H1 (cell line): ENCODE measurements around the gene MPPED1. TPM values are rescaled to one million over a fixed set of nuclear protein-coding genes. Genes with fewer than 3 reads are reported as not detected.

ENCODE experiments used
- CTCF ChIA-PET: fragments of 300-600 bp; sonication (Branson Sonifier 250); formaldehyde crosslinking; loops from one replicate; lab custom pipeline; 2021; ENCODE audit not compliant: partially characterized antibody; lab: Charles Lee
- POLR2A ChIA-PET: fragments of 300-600 bp; sonication (Branson Sonifier 250); formaldehyde crosslinking; loops from one replicate; lab custom pipeline; 2021; ENCODE audit warnings: inconsistent platforms; ENCODE audit not compliant: partially characterized antibody; lab: Charles Lee
- DNase-seq, 2 experiments: peaks; one replicate each; pipeline versions ENCODE4 v3.0.0 to v3.0.0-alpha.2; 2010 to 2022; ENCODE audit warnings: low spot score in 2 of 2, low read depth in 1 of 2, mixed read lengths in 1 of 2
- FAIRE-seq: peaks from 2 replicates; lab custom pipeline; 2011; peaks lifted over from hg19 to GRCh38; lab: Jason Lieb, UNC
- H2AFZ ChIP-seq: 2 replicates; pipeline ENCODE4 v1.8.1; 2012; ENCODE audit warnings: low read length, inconsistent platforms
- H2AK5ac ChIP-seq: 2 replicates; pipeline ENCODE4 v1.6.1; 2013; ENCODE audit warnings: low read depth, low read length
- H2BK120ac ChIP-seq: replicated peaks from 2 replicates; pipeline ENCODE3; 2013; ENCODE audit warnings: low read depth, low read length, inconsistent platforms
- H2BK12ac ChIP-seq: 2 replicates; pipeline ENCODE4 v1.6.1; 2013; ENCODE audit warnings: low read depth, low read length
- H2BK15ac ChIP-seq: 2 replicates; pipeline ENCODE4 v1.6.1; 2013; ENCODE audit warnings: low read length
- H2BK20ac ChIP-seq: 2 replicates; pipeline ENCODE4 v1.6.1; 2013; ENCODE audit warnings: low read length
- H2BK5ac ChIP-seq: 2 replicates; pipeline ENCODE4 v1.6.1; 2013; ENCODE audit warnings: low read depth, low read length
- H3K14ac ChIP-seq: 2 replicates; pipeline ENCODE4 v1.6.1; 2013; ENCODE audit warnings: inconsistent platforms; ENCODE audit not compliant: insufficient read length
- H3K18ac ChIP-seq: 2 replicates; pipeline ENCODE4 v1.6.1; 2013; ENCODE audit warnings: low read length; ENCODE audit errors: extremely low read depth
- H3K23ac ChIP-seq: 2 replicates; pipeline ENCODE4 v1.6.1; 2013; ENCODE audit warnings: inconsistent platforms; ENCODE audit not compliant: insufficient read length
- H3K23me2 ChIP-seq: 2 replicates; pipeline ENCODE4 v1.6.1; 2013; ENCODE audit warnings: low read depth, low read length
- H3K27ac ChIP-seq: 2 replicates; pipeline ENCODE4 v1.6.1; 2011; ENCODE audit warnings: low read depth, low read length, inconsistent platforms
- H3K27me3 ChIP-seq, 4 experiments: replicated peaks in 1 of 4; 1 replicate in 1 of 4; 2 replicates in 3 of 4; pipeline versions ENCODE4 v1.6.1 to v1.8.1; 2011 to 2013; ENCODE audit warnings: low read length in 3 of 4, mild to moderate bottlenecking in 3 of 4, inconsistent platforms in 2 of 4, mixed read lengths in 2 of 4, moderate library complexity in 1 of 4; ENCODE audit not compliant: control insufficient read depth in 3 of 4, insufficient read depth in 3 of 4; ENCODE audit errors: extremely low read depth in 1 of 4
- H3K36me3 ChIP-seq, 4 experiments: 2 replicates each; pipeline versions ENCODE4 v1.6.1 to v1.8.1; 2011 to 2013; ENCODE audit warnings: mild to moderate bottlenecking in 4 of 4, low read length in 3 of 4, moderate library complexity in 2 of 4, control low read depth in 1 of 4, inconsistent platforms in 1 of 4; ENCODE audit not compliant: insufficient read depth in 4 of 4, control insufficient read depth in 2 of 4
- H3K4ac ChIP-seq: replicated peaks from 2 replicates; pipeline ENCODE3; 2013; ENCODE audit warnings: low read length, low read depth, mixed read lengths, inconsistent platforms; ENCODE audit not compliant: insufficient read length
- H3K4me1 ChIP-seq, 4 experiments: replicated peaks in 1 of 4; 1 replicate in 1 of 4; 2 replicates in 3 of 4; pipeline versions ENCODE4 v1.6.1 to v1.8.1; 2011 to 2013; ENCODE audit warnings: low read length in 3 of 4, inconsistent platforms in 2 of 4, mixed read lengths in 1 of 4; ENCODE audit not compliant: insufficient read depth in 4 of 4, control insufficient read depth in 3 of 4
- H3K4me2 ChIP-seq, 2 experiments: 2 replicates each; pipeline versions ENCODE4 v1.6.1 to v1.8.1; 2011 to 2013; ENCODE audit warnings: low read depth in 2 of 2, low read length in 2 of 2, control low read depth in 1 of 2, inconsistent platforms in 1 of 2, mild to moderate bottlenecking in 1 of 2; ENCODE audit not compliant: insufficient read depth in 1 of 2
- H3K4me3 ChIP-seq, 4 experiments: fragments of 200-600, 300-600 bp in 1 of 4; sonication (generic), shearing (Covaris generic), sonication (Bioruptor Twin) in 1 of 4; 2 replicates each; pipeline versions ENCODE4 v1.5.1 to v1.8.1; 2011 to 2016; ENCODE audit warnings: low read length in 4 of 4, low read depth in 3 of 4, control low read depth in 2 of 4, inconsistent platforms in 2 of 4, mild to moderate bottlenecking in 2 of 4, mixed read lengths in 1 of 4, moderate library complexity in 1 of 4; ENCODE audit not compliant: insufficient read depth in 2 of 4; ENCODE audit errors: extremely low read depth in 1 of 4
- H3K56ac ChIP-seq: replicated peaks from 2 replicates; pipeline ENCODE3; 2013; ENCODE audit warnings: low read depth, mild to moderate bottlenecking, mixed read lengths, low read length, inconsistent platforms; ENCODE audit not compliant: insufficient read length
- H3K79me1 ChIP-seq: 2 replicates; pipeline ENCODE4 v1.6.1; 2013; ENCODE audit warnings: low read depth, low read length, control low read depth
- H3K79me2 ChIP-seq, 2 experiments: 2 replicates each; pipeline versions ENCODE4 v1.6.1 to v1.8.1; 2012 to 2013; ENCODE audit warnings: low read length in 2 of 2, mild to moderate bottlenecking in 2 of 2, inconsistent platforms in 1 of 2; ENCODE audit not compliant: insufficient read depth in 2 of 2, control insufficient read depth in 1 of 2
- H3K9ac ChIP-seq, 4 experiments: replicated peaks in 1 of 4; 1 replicate in 1 of 4; 2 replicates in 3 of 4; pipeline versions ENCODE4 v1.6.1 to v1.8.1; 2011 to 2013; ENCODE audit warnings: low read depth in 3 of 4, low read length in 3 of 4, control low read depth in 2 of 4, mild to moderate bottlenecking in 2 of 4, moderate library complexity in 2 of 4, inconsistent platforms in 1 of 4; ENCODE audit errors: extremely low read depth in 1 of 4
- H3K9me3 ChIP-seq, 2 experiments: 2 replicates each; pipeline versions ENCODE4 v1.6.1 to v1.8.1; 2012 to 2013; ENCODE audit warnings: mild to moderate bottlenecking in 2 of 2, moderate library complexity in 2 of 2, control low read depth in 1 of 2, inconsistent platforms in 1 of 2, low read depth in 1 of 2, low read length in 1 of 2, mixed read lengths in 1 of 2; ENCODE audit not compliant: insufficient read depth in 2 of 2
- H4K20me1 ChIP-seq, 2 experiments: replicated peaks in 1 of 2; 2 replicates each; pipeline versions ENCODE3 to v1.8.1; 2011 to 2013; ENCODE audit warnings: inconsistent platforms in 2 of 2, low read length in 2 of 2, mild to moderate bottlenecking in 1 of 2; ENCODE audit not compliant: insufficient read depth in 2 of 2, control insufficient read depth in 1 of 2
- H4K5ac ChIP-seq: 2 replicates; pipeline ENCODE4 v1.6.1; 2013; ENCODE audit warnings: low read length, low read depth, mixed read lengths, inconsistent platforms; ENCODE audit not compliant: insufficient read length
- H4K8ac ChIP-seq: 2 replicates; pipeline ENCODE4 v1.8.0; 2013; ENCODE audit warnings: mild to moderate bottlenecking, moderate library complexity, low read length, inconsistent platforms; ENCODE audit not compliant: insufficient read depth; ENCODE audit errors: extremely low read depth
- H4K91ac ChIP-seq: replicated peaks from 2 replicates; pipeline ENCODE3; 2013; ENCODE audit warnings: low read length, mixed read lengths, inconsistent platforms; ENCODE audit not compliant: insufficient read length
- CBX8 ChIP-seq: fragments of 300-800, 300-1000 bp; sonication (generic); IDR thresholded peaks from 2 replicates; pipeline ENCODE4 v1.7.1; 2016; ENCODE audit warnings: low read depth, low read length, borderline replicate concordance
- EGR1 ChIP-seq: IDR thresholded peaks from 2 replicates; pipeline ENCODE4 v1.6.1; 2011; ENCODE audit warnings: low read depth, low read length, borderline replicate concordance
- EP300 ChIP-seq, 2 experiments: IDR thresholded peaks; 1 replicate in 1 of 2; 2 replicates in 1 of 2; pipeline ENCODE4 v1.6.1; 2011 to 2012; ENCODE audit warnings: low read depth in 2 of 2, low read length in 2 of 2, mild to moderate bottlenecking in 2 of 2, borderline replicate concordance in 1 of 2, inconsistent platforms in 1 of 2, moderate library complexity in 1 of 2
- GTF2F1 ChIP-seq: IDR thresholded peaks from 2 replicates; pipeline ENCODE4 v1.6.1; 2012; ENCODE audit warnings: low read depth, low read length, improper control_type of control experiment, borderline replicate concordance
- HDAC2 ChIP-seq, 2 experiments: fragments of 300-600 bp in 1 of 2; sonication (generic) in 1 of 2; IDR thresholded peaks; 2 replicates each; pipeline ENCODE4 v1.6.1; 2011 to 2012; ENCODE audit warnings: low read depth in 2 of 2, low read length in 2 of 2, mild to moderate bottlenecking in 2 of 2, moderate library complexity in 2 of 2, borderline replicate concordance in 1 of 2, inconsistent platforms in 1 of 2
- MAFK ChIP-seq: IDR thresholded peaks from 2 replicates; pipeline ENCODE4 v1.6.1; 2012; ENCODE audit warnings: low read depth, mild to moderate bottlenecking, improper control_type of control experiment, low read length
- SP1 ChIP-seq: IDR thresholded peaks from 2 replicates; pipeline ENCODE4 v1.6.1; 2011; ENCODE audit warnings: low read depth, low read length
- SUZ12 ChIP-seq: fragments of 200-600 bp; sonication (generic); IDR thresholded peaks from 2 replicates; pipeline ENCODE4 v1.6.1; 2012; ENCODE audit warnings: mild to moderate bottlenecking, inconsistent platforms, low read length, moderate library complexity, mixed read lengths
- TCF12 ChIP-seq: IDR thresholded peaks from 2 replicates; pipeline ENCODE4 v1.6.1; 2011; ENCODE audit warnings: low read depth, mild to moderate bottlenecking, low read length
- WGBS, 2 experiments: shearing (Covaris generic) in 1 of 2; methylation state at CpG; one replicate each; pipeline versions ENCODE4 v1.1.6 to v1.1.7; 2013 to 2015; ENCODE audit warnings: low lambda C conversion rate in 2 of 2, mixed read lengths in 2 of 2, inconsistent platforms in 1 of 2, low coverage in 1 of 2, missing lambda C conversion rate in 1 of 2; ENCODE audit not compliant: insufficient replicate concordance in 2 of 2, insufficient coverage in 1 of 2, insufficient read length in 1 of 2; ENCODE audit errors: extremely low coverage in 1 of 2, missing lambda C conversion rate in 1 of 2; 5-methylcytosine and 5-hydroxymethylcytosine counted together
- polyA plus RNA-seq, 7 experiments: library from polyadenylated mRNA; depleted of rRNA in 3 of 7; stranded (reverse) in 5 of 7; unstranded in 2 of 7; fragments of >200 nt in 5 of 7; fragments of 200-250 nt in 2 of 7; gene quantifications; 1 replicate in 5 of 7; 2 replicates in 1 of 7; 4 replicates in 1 of 7; pipeline versions ENCODE4 v1.2.1 to v1.2.3, GENCODE V29; 2011 to 2013; ENCODE audit warnings: missing spikeins in 2 of 7, mixed read lengths in 2 of 7
- total RNA-seq: library from RNA; stranded (reverse); fragmentation: NEBNext Ultra II Directional; extraction: Animal tissue kit (Norgen Biotek cat#: 25700); gene quantifications from 2 replicates; pipeline ENCODE4 v1.2.1, GENCODE V29; 2021

Gene MPPED1
- total and polyA plus RNA-seq, 2 of the 8 experiments (the other 6 are each of a cell fraction or from before 2014, with no cell fraction given) = 0.29 to 0.37 TPM

- 86% methylated on average over 7 of the region's 7 CpGs; no CpG with 5 or more reads in 1 of the 2 experiments for WGBS, 2 experiments
- no peak overlapping the region for H2AK5ac ChIP-seq
- POLR2A ChIA-PET = no interaction called here
- H3K9me3 ChIP-seq = no peaks in the 10 kb centered on the region
- no peak overlapping the region for H4K8ac ChIP-seq
- no peak for DNase-seq
- H3K4ac ChIP-seq = no peak overlapping the region
- H4K91ac ChIP-seq = no peak overlapping the region
- H3K23ac ChIP-seq = no peak overlapping the region
- no peak for FAIRE-seq
- no peaks in the 10 kb centered on the region; a peak in 1 of 7 replicates for H3K27me3 ChIP-seq
- no peaks in the 10 kb centered on the region for H4K20me1 ChIP-seq
- no peak overlapping the region for H3K18ac ChIP-seq
- H3K23me2 ChIP-seq = no peaks in the 10 kb centered on the region
- CTCF ChIA-PET = interaction anchor here (1.4 to 1.7 kb wide), 4 partner anchors 9 to 118 kb away, joined by 3 to 7 read pairs (median 6); no protein-coding TSS in a partner anchor
- H2BK120ac ChIP-seq = no peak overlapping the region
- H2BK15ac ChIP-seq = no peak overlapping the region
- H2BK5ac ChIP-seq = no peak overlapping the region
- H3K9ac ChIP-seq = no peak overlapping the region
- peaks cover 0 to 2% (median 0%) of the 10 kb centered on the region in 4 experiments; a peak in 2 of 7 replicates for H3K4me1 ChIP-seq
- H2BK12ac ChIP-seq = no peak overlapping the region
- H3K79me2 ChIP-seq = no peaks in the 10 kb centered on the region
- no peak overlapping the region for H3K56ac ChIP-seq
- H3K4me2 ChIP-seq = no peak overlapping the region
- TF ChIP-seq GTF2F1 (no peak), MAFK (no peak), SUZ12 (no peak), CBX8 (no peak), TCF12 (no peak), SP1 (no peak), HDAC2 (IDR thresholded peaks at IDR 0.05; ENCODE audit: borderline replicate concordance in 1 of 2, low read depth in 2 of 2, low read length in 2 of 2) (no peak), EP300 (IDR thresholded peaks at IDR 0.05; ENCODE audit: borderline replicate concordance in 1 of 2, low read depth in 2 of 2, low read length in 2 of 2) (no peak), EGR1 (no peak)
- no peak overlapping the region for H2BK20ac ChIP-seq
- no peak overlapping the region for H3K27ac ChIP-seq
- H3K4me3 ChIP-seq = no peak overlapping the region
- no peaks in the 10 kb centered on the region for H3K36me3 ChIP-seq
- H3K79me1 ChIP-seq = no peaks in the 10 kb centered on the region
- H2AFZ ChIP-seq = no peak overlapping the region
- no peak overlapping the region for H3K14ac ChIP-seq
- H4K5ac ChIP-seq = no peak overlapping the region
Observed at GRCh38 chr22:43397766-43398165, 14.0 kb upstream of the MPPED1 start.
